GM19239 (cell line): ENCODE data around the gene ATP8B2.

Experiments used
- DNase-seq: peaks from one replicate; pipeline ENCODE4 v3.0.0; 2011; ENCODE audit warnings: low spot score; ENCODE audit not compliant: insufficient read length
- FAIRE-seq: peaks from 2 replicates; lab custom pipeline; 2011; peaks lifted over from hg19 to GRCh38; lab: Jason Lieb, UNC

The ATP8B2 gene

GRCh38 chr1:154384650-154385489 lies 59.5 kb downstream of the ATP8B2 start:
- DNase-seq (no peak), FAIRE-seq (no peak)

- DNase-seq, result no peak
- FAIRE-seq, result peak; percentile 53
Observed at GRCh38 chr1:154386643-154387352, 61.5 kb downstream of the ATP8B2 start.

GRCh38 chr1:154391086-154391770 lies 65.9 kb downstream of the ATP8B2 start:
- FAIRE-seq, result no peak
- DNase-seq, result no peak

DNA sequence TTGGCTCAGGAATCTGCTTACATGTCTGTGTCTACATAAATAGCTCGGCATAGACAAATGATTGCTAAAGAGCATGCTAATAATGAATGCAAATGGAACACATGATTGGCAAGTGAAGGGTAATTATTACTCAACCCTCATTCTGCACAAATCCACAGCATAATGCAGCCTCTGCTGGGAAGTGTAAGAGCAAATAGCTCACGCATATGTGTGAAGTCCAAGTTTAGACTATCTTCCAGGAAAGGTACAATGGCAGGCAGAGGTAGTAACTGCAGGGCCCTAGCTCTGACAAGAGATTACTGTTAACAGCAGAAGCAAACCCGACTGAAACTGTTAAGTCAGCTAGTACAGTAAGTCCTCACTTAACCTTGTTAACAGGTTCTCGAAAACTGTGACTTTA lies 72.8 kb downstream of the ATP8B2 start:
- FAIRE-seq, result no peak

DNA sequence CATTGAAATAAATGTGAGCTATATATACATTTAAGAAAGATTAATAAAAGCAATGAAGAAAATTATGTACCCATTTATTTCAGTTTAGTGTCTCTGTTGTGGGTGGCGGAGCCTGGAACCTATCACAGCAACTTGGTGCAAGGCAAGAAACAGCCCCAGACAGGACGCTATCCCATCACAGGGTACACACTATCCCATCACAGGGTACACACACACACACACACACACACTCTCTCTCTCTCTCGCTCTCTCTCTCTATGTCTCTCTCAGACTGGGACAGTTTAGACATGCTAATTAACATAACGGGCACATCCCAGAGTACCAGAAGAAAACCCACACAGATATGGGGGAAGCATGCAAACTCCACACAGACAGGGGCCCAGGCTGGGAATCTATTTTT lies 73.4 kb downstream of the ATP8B2 start:
- DNase-seq, result no peak
- FAIRE-seq, result no peak

More for the DNA sequence above, 72.8 kb downstream of the ATP8B2 start:
- no peak for DNase-seq

GRCh38 chr1:154400381-154400801 lies 75.1 kb downstream of the ATP8B2 start:
- DNase-seq, result no peak
- no peak for FAIRE-seq
